Measurements from ENCODE around the gene BACH2.

GRCh38 chr6:90257486-90257738 is 39.2 kb downstream of the BACH2 start:
- TF ChIP-seq POLR2AphosphoS5 (IDR thresholded peaks at IDR 0.05; ENCODE audit: low read depth, low read length) = no peak
- TF ChIP-seq SIN3A (IDR thresholded peaks at IDR 0.05; ENCODE audit: borderline replicate concordance, insufficient read depth, low read length) = no peak
- no peak for TF ChIP-seq TAF1 (IDR thresholded peaks at IDR 0.05; ENCODE audit: borderline replicate concordance, insufficient read depth, low read length)
- no peak for TF ChIP-seq REST (IDR thresholded peaks at IDR 0.05; ENCODE audit: insufficient read depth in 1 of 2, low read depth in 2 of 2, low read length in 2 of 2)

Data from PFSK-1 (cell line).